ENCODE data around the gene TANGO6.
"Not testable (repeated sequence)": the region's sequence is repeated elsewhere in the genome, so short reads cannot be mapped to it uniquely, and the experiment has no call there.

TANGO6 gene

DNA sequence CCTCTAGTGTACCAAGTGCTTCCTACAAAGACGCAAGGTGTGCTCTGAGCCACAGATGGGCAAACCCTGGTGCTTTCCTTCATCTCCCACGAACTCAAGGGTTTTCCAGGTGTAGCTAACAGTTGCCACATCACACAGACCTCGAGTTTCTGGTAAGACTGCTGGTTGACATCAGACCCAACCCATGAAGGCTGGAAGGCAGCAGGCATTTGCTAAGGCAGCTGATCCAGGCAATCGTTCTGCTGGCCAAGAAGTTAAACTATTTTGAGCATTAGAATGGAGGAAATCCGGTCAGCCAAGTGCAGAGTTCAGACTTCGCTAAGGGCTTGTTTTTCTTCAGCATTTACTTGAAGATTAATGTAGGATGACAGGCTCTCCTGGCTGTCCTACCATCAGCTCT is 273.6 kb downstream of the TANGO6 start:
- no peak for DNase-seq (ENCODE audit: low read depth, low spot score)

DNA sequence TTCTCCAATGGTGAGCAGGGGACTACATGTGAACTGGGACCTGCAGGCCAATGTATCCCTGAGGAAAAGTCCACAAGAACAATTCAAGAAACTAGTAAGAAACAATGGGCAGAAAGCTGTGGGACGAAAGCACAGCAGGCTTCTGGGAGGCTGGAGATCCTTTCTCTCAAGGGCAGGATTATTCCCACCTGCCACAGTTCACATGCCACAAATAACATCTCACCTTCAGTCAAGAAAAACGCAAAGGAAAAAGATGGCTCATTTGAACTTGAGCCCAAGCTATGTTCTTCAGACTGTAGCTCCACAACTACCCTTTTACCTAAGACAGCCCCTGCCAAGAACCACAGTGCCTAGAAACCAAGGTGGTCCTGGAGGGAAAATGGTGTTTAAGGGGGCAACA is 275.1 kb downstream of the TANGO6 start:
- no peak for DNase-seq (ENCODE audit: low read depth, low spot score)

DNA sequence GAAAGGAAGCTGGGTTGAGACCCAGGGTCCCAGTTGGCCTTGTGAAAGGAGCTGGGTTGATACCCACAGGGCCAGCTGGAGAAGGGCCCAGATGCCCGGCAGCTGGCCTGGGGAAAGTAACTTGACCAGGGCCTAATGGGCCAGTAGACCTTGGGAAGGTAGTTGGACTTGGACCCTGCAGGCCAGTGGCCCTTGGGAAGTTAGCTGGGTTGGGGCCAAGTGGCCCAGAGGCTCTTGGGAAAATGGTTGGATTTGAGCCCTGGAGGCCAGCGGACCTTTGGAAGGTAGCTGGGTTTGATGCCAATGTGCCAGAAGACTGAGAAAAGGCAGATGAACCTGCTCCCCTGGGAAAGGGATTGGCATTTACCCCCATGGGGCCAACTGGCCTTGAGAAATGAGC is 275.7 kb downstream of the TANGO6 start:
- DNase-seq (ENCODE audit: low read depth, low spot score) = no peak

DNA sequence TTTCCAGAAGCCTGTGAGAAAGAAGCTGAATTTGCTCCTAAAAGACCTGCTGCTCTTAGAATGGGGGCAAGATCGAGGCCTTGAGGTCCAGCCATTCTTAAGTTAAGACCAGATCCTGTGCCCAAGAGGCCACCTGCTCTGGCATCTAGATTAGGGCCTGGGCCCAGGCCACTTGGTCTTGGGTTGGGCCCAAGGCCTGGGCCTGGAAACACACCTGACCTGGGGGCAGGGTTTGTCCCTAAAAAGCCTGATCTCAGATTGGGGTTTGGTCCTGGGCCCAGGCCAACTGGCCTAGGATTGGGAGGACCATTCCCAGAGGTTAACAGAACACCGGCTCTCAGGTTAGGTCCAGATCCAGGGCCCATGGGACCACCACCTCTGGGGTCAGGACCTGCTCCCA is 276.2 kb downstream of the TANGO6 start:
- no peak for DNase-seq (ENCODE audit: low read depth, low spot score)

DNA sequence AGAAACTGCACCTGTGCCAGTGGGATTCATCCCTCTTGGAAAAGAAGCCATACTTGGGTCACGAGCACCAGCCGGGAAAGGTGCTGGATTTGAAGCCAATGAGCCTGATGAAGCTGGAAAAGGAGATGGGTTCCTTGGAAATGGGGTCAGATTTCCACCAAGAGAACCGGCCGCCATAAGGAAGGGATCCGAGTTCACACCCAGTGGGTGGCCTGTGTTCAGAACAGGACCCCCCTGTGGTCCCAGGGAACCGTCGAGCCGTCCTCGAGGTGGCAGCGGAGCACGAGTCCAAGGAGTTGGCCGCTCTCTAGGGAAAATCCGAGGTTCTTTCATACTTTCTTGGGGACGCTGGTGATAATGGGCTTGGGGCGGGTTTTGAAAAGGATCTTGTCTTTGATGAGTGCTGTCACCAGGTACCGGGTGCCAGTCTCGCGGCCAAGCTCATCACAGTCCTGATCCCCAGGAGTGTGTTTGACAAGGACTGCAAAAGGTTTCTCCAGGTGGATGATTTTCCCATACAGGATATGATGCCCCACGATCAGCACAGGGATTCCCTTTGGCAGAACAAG is 276.8 kb downstream of the TANGO6 start:
- no peak for DNase-seq (ENCODE audit: low read depth, low spot score)

DNA sequence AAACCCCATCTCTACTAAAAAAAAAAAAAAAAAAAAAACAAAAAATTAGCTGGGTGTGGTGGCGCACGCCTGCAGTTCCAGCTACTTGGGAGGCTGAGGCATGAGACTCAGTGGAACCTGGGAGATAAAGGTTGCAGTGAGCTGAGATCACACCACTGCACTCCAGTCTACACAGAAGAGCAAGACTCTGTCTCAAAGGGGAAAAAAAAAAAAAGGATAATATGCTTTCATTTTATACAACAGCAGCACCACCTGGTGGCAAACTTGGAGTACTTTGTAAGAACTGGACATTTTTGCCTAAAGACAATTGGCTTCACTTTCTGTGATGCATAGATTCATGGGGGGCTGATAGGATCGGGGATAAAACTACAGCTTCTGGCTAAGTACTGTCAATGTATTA is 280.6 kb downstream of the TANGO6 start:
- peak; percentile 79 for DNase-seq (ENCODE audit: low read depth, low spot score)

DNA sequence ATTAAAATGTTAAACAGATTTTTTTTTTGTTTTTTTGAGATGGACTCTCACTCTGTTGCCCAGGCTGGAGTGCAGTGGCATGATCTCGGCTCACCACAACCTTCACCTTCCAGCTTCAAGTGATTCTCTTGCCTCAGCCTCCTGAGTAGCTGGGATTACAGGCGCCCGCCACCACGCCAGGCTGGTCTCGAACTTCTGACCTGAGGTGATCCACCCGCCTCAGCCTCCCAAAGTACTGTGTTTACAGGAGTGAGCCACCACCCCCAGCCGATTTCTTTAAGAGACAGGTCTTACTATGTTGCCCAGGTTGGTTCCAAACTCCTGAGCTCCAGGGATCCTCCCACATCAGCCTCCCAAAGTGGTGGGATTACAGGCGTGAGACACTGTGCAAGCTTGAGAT is 281.1 kb downstream of the TANGO6 start:
- not testable (repeated sequence) for DNase-seq (ENCODE audit: low read depth, low spot score)

DNA sequence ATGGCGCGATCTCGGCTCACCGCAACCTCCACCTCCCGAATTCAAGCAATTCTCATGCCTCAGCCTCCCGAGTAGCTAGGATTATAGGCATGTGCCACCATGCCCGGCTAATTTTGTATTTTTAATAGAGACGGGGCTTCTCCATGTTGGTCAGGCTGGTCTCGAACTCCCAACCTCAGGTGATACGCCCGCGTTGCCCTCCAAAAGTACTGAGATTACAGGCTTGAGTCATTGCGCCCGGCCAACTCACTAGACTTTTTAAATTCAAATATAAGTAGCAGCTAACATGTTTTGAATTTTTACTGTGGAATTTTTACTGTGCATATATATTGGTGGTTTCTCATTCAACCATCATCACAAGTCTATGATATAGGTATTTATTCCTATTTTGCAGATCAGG is 281.6 kb downstream of the TANGO6 start:
- DNase-seq (ENCODE audit: low read depth, low spot score) = not testable (repeated sequence)

DNA sequence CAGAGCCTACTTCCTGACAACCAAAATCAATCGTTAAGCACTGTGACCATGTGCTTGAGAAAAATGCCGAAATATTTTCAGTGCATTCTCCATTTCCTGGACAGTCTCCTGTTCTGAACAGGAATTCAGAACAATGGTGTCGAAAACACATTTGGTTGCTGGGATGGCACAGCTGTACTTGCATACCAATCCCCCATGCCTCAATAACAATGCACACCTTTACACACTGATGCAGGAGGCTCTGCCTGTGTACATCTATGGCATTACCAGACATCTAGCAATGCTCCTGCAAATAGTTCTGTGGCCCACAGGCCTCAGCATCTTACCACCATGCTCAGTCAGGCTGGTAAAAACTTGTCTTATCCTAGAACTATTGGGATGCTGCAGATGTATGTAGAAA is 282.9 kb downstream of the TANGO6 start:
- DNase-seq (ENCODE audit: low read depth, low spot score) = no peak

DNA sequence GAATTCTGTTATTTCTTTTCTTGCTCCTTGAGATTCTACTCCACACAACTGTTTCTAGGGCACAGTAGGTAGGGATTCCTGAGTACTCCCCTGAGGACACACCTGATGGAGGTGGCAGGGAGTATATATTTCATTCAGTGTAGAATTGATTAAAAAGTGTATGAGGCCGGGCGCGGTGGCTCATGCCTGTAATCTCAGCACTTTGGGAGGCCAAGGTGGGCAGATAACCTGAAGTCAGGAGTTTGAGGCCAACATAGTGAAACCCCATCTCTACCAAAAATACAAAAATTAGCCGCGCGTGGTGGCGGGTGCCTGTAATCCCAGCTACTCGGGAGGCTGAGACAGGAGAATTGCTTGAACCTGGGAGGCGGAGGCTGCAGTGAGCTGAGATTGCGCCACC is 283.5 kb downstream of the TANGO6 start:
- DNase-seq (ENCODE audit: low read depth, low spot score) = not testable (repeated sequence)

DNA sequence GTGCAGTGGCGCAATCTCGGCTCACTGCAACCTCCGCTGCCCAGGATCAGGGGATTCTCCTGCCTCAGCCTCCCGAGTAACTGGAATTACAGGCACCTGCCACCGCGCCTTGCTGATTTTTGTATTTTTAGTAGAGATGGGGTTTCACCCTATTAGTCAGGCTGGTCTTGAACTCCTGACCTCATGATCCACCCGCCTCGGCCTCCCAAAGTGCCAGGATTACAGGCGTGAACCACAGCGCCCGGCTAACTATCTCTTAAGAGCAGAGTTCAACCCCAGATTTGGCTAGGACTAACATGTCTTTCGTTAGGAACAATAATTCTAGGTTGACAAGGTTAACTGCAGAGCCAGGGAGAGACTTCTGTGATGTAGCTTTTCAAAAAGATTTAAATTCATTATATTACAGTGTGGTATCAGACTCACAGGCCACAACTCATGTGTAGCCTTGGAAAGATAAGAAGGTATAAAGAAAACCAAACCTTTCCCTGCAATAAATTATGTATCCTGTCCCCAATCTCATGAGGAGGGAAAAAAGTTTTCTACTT is 284.7 kb downstream of the TANGO6 start:
- no peak for DNase-seq (ENCODE audit: low read depth, low spot score)

DNA sequence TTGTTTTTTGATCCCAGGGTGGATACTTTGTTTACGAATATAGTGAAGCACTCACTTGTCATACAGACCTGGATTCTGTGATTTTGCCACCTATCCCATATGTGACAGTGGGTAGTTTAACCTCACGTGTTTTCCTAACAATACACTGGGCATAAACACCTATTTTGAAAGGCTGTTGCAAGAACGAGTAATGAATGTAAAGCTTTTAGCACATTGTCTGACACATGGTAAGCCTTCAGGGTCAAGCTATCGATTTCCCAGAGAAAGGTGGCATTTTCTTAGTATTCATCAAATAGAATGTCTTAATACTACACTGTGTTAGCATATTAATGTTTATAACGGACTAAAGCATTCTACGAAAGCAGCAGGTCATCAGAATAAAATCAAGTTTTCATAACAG is 287.1 kb downstream of the TANGO6 start:
- DNase-seq (ENCODE audit: low read depth, low spot score) = no peak

DNA sequence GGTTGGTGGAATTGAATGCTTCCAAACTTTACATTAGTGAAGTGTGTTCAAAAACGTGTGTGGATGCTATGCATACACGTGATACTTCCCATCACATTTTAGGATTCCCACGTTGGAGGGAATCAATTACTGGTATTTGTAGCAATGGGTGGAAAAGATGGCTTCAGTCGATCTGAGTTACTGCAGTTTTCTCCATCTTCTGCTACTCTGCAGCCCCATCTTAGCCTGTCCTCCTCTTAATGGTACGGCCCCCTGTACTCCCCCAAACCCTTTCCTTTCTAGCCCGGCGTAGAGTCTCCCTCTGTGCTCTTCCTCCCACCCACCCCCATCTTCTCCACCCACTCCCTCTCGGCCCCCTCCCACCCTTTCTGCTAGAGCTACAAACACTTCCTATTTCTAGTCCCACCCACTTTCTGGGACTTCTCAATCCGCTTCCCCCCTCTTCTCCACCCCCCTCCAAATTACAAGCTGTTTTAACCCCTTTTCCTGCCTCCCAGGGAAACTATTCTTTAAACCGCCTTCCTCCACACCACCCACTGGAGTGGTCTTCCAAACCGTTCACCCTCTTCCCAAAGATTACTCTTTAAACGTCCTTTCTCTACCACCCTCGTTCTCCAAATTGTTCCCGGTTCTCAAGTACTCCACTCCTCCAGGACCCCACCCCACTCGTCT is 288.0 kb downstream of the TANGO6 start:
- DNase-seq (ENCODE audit: low read depth, low spot score) = peak; percentile 57

DNA sequence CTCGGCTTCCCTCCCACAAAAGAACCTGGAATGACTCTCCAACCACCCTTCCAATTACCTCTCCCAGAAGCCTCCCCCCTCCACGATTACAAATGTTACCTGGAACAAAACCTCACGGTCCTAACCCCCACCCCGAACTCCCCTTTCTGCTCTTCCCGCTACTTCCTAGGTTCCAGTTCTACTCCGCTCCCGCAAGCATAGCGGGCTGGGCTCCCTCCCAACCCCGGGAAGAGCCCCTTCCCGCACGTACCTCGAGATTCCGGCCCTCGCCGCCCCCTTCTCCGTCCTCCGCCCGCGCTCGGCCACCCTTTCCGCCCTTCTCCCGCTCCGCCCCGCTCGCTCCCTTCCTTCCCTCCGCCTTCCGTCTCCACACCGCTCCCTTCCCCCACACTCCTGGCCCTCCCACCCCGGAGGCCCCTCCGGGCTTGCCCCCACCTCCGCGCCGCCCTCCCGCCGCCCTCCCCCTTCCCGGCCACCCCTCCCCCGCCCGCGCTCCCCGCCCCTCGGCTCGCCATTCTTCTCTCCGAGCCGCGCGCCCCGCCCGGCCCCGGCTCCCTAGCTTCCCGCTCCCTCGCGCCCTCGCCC is 288.6 kb downstream of the TANGO6 start:
- DNase-seq (ENCODE audit: low read depth, low spot score) = peak; percentile 93

DNA sequence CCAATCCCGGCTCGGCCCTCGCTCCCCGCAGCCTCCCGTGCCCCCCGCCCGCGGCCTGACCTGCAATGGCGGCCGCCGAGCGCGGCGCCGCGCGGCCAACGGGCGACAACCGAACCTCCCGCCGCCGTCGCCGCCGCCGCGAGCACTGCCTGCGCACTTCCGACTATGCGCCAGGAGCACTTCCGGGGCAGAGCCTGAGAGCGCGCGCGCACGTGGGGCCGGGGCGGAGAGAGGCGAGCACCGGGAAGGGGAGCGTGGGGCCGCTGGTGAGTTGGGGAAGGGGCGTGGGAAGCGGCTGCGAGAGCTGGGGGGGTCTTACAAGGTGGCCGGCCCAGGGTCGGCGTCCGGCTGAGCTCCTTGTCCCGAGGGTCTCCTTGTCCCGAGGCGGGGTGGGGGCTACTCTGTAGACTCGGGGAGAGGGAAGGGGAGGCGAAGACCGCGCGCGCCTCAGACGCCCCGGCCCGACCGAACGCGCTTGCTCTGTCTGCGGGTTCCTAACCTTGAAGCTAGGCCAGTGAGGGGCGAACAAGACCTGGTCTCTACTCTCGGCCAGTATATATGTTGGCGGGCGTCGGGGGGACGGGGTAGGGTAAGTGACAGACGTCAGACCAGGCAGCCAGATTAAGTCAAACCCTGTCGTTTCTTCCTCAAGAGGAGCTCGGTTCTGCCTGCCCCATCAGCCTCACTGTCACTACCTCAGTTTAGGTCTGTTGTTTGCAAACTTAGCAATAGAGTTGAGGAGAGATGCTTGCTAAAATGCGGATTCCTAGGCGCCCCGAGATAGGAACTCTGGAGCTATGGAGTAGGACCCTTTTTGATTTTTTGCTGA is 289.3 kb downstream of the TANGO6 start, which contains the start of the genes CHTF8 and UTP4:
Gene CHTF8 (minus strand): TSS at position 165 of the 829 bp plus-strand sequence. CDS start 11,130 bp downstream, outside the sequence.
Gene UTP4 (plus strand): TSS at position 226 of the 829 bp plus-strand sequence. CDS start 811 bp downstream, outside the sequence.
- DNase-seq (ENCODE audit: low read depth, low spot score) = peak; percentile 94

DNA sequence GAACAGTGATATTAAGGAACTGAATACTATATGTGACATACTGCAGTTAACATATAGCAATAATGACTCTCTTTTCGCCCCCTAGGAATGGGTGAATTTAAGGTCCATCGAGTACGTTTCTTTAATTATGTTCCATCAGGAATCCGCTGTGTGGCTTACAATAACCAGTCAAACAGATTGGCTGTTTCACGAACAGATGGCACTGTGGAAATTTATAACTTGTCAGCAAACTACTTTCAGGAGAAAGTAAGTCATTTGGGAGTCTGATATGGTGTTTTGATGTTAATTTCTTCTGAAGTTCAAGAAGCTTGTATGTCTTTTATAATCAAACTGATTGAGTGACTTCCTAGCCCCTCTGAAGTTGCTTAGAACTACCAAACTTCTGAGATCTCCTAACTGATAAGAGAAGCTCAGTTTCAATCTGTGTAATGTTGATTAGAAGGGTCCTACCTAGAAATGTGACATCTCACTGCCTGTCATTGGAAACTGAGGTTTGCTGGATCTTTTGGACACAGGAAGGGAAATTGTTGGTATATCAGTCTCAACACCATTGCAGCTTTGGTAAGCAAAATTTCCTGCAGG is 290.1 kb downstream of the TANGO6 start:
- no peak for DNase-seq (ENCODE audit: low read depth, low spot score)
